GM12865 (cell line): ENCODE results near the gene TTYH1.

Experiments
- DNase-seq: peaks from one replicate; pipeline ENCODE4 v3.0.0; 2010; ENCODE audit warnings: low read depth
- H3K4me3 ChIP-seq: 2 replicates; pipeline ENCODE4 v1.5.1; 2011; ENCODE audit warnings: mild to moderate bottlenecking, low read depth, low read length, control low read depth
- CTCF ChIP-seq: IDR thresholded peaks from 2 replicates; pipeline ENCODE4 v1.5.1; 2011; ENCODE audit warnings: low read length, control low read depth, low read depth, inconsistent platforms; ENCODE audit not compliant: insufficient read depth; ENCODE audit errors: missing control alignments

The TTYH1 gene

GRCh38 chr19:54420383-54421168, 5.3 kb downstream of the TTYH1 start:
- no peak for DNase-seq
- H3K4me3 ChIP-seq: no peak overlapping the region
- TF ChIP-seq CTCF: no peak

GRCh38 chr19:54421169-54421516, 5.9 kb downstream of the TTYH1 start:
- no peak overlapping the region for H3K4me3 ChIP-seq
- no peak for TF ChIP-seq CTCF
- DNase-seq: no peak

DNA sequence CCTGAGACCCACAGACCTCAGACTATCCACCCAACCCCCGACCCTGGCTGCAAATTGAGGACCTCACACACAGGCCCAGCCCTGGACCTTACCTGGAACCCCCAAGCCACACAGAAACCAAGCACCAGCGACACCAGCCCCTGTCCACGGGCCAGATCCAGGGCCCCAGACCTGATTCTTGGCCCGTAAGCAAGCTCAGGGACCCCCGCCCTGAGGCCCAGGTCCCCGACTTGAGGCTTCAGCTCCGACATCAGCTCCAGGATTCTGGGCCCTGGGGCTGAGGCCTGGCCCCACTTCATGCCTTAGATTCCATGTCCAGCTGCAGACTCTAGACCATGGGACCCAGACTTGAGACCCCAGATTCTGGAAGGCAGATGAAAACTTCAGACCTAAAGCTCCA, 6.3 kb downstream of the TTYH1 start:
- DNase-seq: no peak
- H3K4me3 ChIP-seq: no peak overlapping the region
- TF ChIP-seq CTCF: no peak

- no peak for TF ChIP-seq CTCF
- no peak overlapping the region for H3K4me3 ChIP-seq
- no peak for DNase-seq
Measured at GRCh38 chr19:54422136-54422535, 6.9 kb downstream of the TTYH1 start.

DNA sequence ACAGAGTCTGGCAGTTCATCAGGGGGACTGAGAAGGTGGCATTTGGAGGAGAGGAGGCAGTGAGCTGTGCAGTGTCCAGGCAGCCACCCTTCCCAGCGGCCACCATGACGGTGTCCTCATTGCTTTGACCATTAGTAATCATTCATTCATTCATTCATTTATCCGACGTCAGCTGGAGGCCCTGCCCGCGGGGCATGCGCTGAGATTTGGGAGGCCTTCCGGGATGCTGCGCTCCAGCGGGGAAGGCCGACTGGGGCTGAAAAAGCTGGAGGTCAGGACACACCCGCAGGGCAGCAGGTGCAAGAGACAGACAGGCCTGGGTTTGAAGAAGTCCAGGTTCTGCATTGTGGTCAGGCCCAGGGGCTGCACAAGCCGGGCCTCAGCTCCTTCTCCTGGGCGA, 8.9 kb downstream of the TTYH1 start:
- no peak for TF ChIP-seq CTCF
- no peak overlapping the region for H3K4me3 ChIP-seq
- no peak for DNase-seq

DNA sequence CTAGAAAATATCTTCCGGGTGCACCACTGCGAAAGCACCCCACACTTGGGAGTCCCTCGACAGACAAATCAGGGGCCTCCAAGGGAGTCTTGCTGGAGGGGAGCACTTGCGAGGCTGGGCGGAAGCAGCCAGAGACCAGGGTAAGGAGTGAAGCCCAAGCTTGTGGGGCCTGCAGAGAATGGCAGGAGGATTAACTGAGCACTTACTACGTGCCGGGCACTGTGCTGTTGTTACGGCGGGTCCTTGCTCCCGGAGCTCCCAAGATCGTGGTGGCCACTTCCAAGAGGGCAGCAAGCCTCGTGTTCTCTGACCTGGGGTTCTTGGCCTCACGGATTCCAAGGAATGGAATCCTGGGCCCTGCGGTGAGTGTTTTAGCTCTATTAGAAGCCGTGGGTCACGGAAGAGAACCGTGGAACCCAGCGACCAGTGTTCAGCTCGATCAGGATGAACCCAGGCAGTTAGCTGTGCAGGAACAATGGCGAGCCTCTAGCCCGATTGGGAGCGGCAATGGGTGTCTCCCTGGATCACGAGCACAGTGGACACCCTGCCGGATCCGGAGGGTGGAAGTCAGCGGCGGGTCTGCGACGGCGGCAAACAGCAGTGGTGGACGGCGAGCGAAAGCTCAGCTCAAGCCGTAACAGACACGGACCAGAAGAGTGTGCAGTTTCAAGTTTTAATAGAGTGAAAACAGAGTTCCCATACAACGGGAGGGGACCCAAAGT, 9.6 kb downstream of the TTYH1 start:
- TF ChIP-seq CTCF: no peak
- H3K4me3 ChIP-seq: no peak overlapping the region
- DNase-seq: no peak
